OCI-LY7 (cell line): ENCODE measurements around the gene PIRT. TPM values are rescaled to one million over a fixed set of nuclear protein-coding genes. Genes with fewer than 3 reads are reported as not detected.

Source experiments
- BruUV-seq: library from RNA; stranded (reverse); fragments of 400-500 nt; replicated peaks from 2 replicates; lab custom pipeline; 2021; lab: Mats Ljungman, UMichigan
- CTCF ChIA-PET: fragments of 300-600 bp; sonication (Branson Sonifier 250); formaldehyde crosslinking; loops from one replicate; lab custom pipeline; 2022; ENCODE audit warnings: antibody characterized with exemption; ENCODE audit not compliant: unreplicated experiment; lab: Charles Lee
- POLR2A ChIA-PET: fragments of 300-600 bp; sonication (Branson Sonifier 250); formaldehyde crosslinking; loops from one replicate; lab custom pipeline; 2022; ENCODE audit warnings: antibody characterized with exemption; lab: Charles Lee
- DNase-seq: peaks from one replicate; pipeline ENCODE4 v3.0.0-alpha.2; 2015; ENCODE audit warnings: low spot score
- H2AFZ ChIP-seq: fragments of 200-600 bp; sonication (generic), shearing (Covaris generic); 2 replicates; pipeline ENCODE4 v1.6.1; 2014; ENCODE audit warnings: mild to moderate bottlenecking, antibody characterized with exemption, low read length, moderate library complexity
- H3K27ac ChIP-seq: fragments of 200-600 bp; sonication (generic); 2 replicates; pipeline ENCODE4 v1.5.1; 2014; ENCODE audit warnings: mixed run types, low read depth, mild to moderate bottlenecking, moderate library complexity, low read length, inconsistent platforms; ENCODE audit not compliant: poor library complexity, severe bottlenecking
- H3K36me3 ChIP-seq: fragments of 200-600 bp; sonication (generic); 2 replicates; pipeline ENCODE4 v1.6.1; 2014; ENCODE audit warnings: mild to moderate bottlenecking, antibody characterized with exemption, low read length, moderate library complexity, mixed read lengths; ENCODE audit not compliant: insufficient read depth
- H3K4me1 ChIP-seq: fragments of 200-600 bp; sonication (generic); 2 replicates; pipeline ENCODE4 v1.5.1; 2014; ENCODE audit warnings: mild to moderate bottlenecking, low read length; ENCODE audit not compliant: insufficient read depth, poor library complexity, severe bottlenecking
- H3K4me2 ChIP-seq: fragments of 200-600 bp; sonication (generic); 2 replicates; pipeline ENCODE4 v1.6.1; 2014; ENCODE audit warnings: mild to moderate bottlenecking, low read length
- H3K4me3 ChIP-seq: fragments of 200-600 bp; sonication (generic); 2 replicates; pipeline ENCODE4 v1.5.1; 2014; ENCODE audit warnings: mild to moderate bottlenecking, low read depth, low read length; ENCODE audit not compliant: poor library complexity, severe bottlenecking
- H3K79me2 ChIP-seq: fragments of 200-600 bp; sonication (generic); 2 replicates; pipeline ENCODE4 v1.6.1; 2016; ENCODE audit warnings: low read depth, mild to moderate bottlenecking, low read length, moderate library complexity, mixed read lengths; ENCODE audit not compliant: insufficient read depth
- H3K9me2 ChIP-seq: fragments of 200-600 bp; sonication (generic); 2 replicates; pipeline ENCODE4 v1.6.1; 2016; ENCODE audit warnings: mild to moderate bottlenecking, low read length, mixed read lengths; ENCODE audit not compliant: insufficient read depth
- H3K9me3 ChIP-seq: fragments of 200-600 bp; sonication (generic); 2 replicates; pipeline ENCODE4 v1.6.1; 2014; ENCODE audit warnings: mild to moderate bottlenecking, mixed run types, low read length, mixed read lengths
- H4K20me1 ChIP-seq: fragments of 200-600 bp; sonication (generic); 2 replicates; pipeline ENCODE4 v1.6.1; 2014; ENCODE audit warnings: mild to moderate bottlenecking, antibody characterized with exemption, low read length, moderate library complexity, mixed read lengths; ENCODE audit not compliant: insufficient read depth
- CTCF ChIP-seq: fragments of 200-600 bp; sonication (generic); conservative IDR thresholded peaks from 2 replicates; pipeline ENCODE4 v1.5.1; 2014; ENCODE audit warnings: mild to moderate bottlenecking, antibody characterized with exemption, low read length, moderate library complexity, mixed read lengths
- EZH2phosphoT487 ChIP-seq: fragments of 200-600 bp; sonication (generic); IDR thresholded peaks from 2 replicates; pipeline ENCODE4 v1.6.1; 2018; ENCODE audit warnings: low read depth, borderline replicate concordance, mild to moderate bottlenecking, mixed run types, antibody characterized with exemption, low read length, moderate library complexity, mixed read lengths
- intact Hi-C: fragments of 100-400 bp; cut with micrococcal nuclease; formaldehyde crosslinking; loops from one replicate; pipeline ENCODE4 v1.10.0; 2022; ENCODE audit not compliant: unreplicated experiment
- total RNA-seq, 2 experiments: library from RNA; depleted of rRNA in 1 of 2; stranded (reverse); fragments of >200 nt in 1 of 2; shearing (Covaris generic) in 1 of 2; gene quantifications; 2 replicates each; pipeline ENCODE4 v1.2.3, GENCODE V29; 2014 to 2022

PIRT gene
- total RNA-seq, 2 experiments from 2014 or later, result not detected

GRCh38 chr17:10838682-10839081, 795 bp upstream of the PIRT start:
- CTCF ChIA-PET, result no interaction called here
- intact Hi-C loops, result no loop called here
- Histone ChIP-seq H3K9me3 (no peaks in the 10 kb centered on the region), H3K27ac (no peak overlapping the region), H3K4me3 (no peak overlapping the region), H3K79me2 (no peaks in the 10 kb centered on the region), H4K20me1 (no peaks in the 10 kb centered on the region), H3K36me3 (no peaks in the 10 kb centered on the region), H2AFZ (no peak overlapping the region), H3K4me1 (no peaks in the 10 kb centered on the region), H3K9me2 (no peaks in the 10 kb centered on the region), H3K4me2 (no peak overlapping the region)
- TF ChIP-seq CTCF (no peak), EZH2phosphoT487 (no peak)
- DNase-seq, result no peak
- POLR2A ChIA-PET, result interaction anchor here (0.6 kb wide), 1 partner anchor 31 kb away, joined by 6 read pairs; no protein-coding TSS in a partner anchor
- BruUV-seq, result no TSS peak

GRCh38 chr17:10836966-10837590, 809 bp downstream of the PIRT start:
- BruUV-seq, result no TSS peak
- POLR2A ChIA-PET, result interaction anchor here (0.5 kb wide), 1 partner anchor 232 kb away, joined by 3 read pairs; no protein-coding TSS in a partner anchor
- DNase-seq, result no peak

More at GRCh38 chr17:10836966-10837590, 809 bp downstream of the PIRT start:
- H3K36me3 ChIP-seq, result no peaks in the 10 kb centered on the region
- no peak overlapping the region for H3K4me2 ChIP-seq
- H3K79me2 ChIP-seq, result no peaks in the 10 kb centered on the region
- H2AFZ ChIP-seq, result no peak overlapping the region
- no peak overlapping the region for H3K4me3 ChIP-seq
- TF ChIP-seq EZH2phosphoT487 (no peak), CTCF (no peak)
- no peaks in the 10 kb centered on the region for H4K20me1 ChIP-seq
- intact Hi-C loops, result no loop called here
- H3K9me2 ChIP-seq, result no peaks in the 10 kb centered on the region
- CTCF ChIA-PET, result no interaction called here
- H3K9me3 ChIP-seq, result no peaks in the 10 kb centered on the region
- H3K4me1 ChIP-seq, result no peaks in the 10 kb centered on the region
- no peak overlapping the region for H3K27ac ChIP-seq
